ENCODE data around the gene APOA4. TPM values are rescaled to one million over a fixed set of nuclear protein-coding genes. Genes with fewer than 3 reads are reported as not detected.

Gene APOA4
- total RNA-seq, 4 donors from 2014 or later, result 0.26 to 0.40 TPM; not detected in 2

GRCh38 chr11:116826751-116827431 lies 3.8 kb upstream of the APOA4 start:
- Histone ChIP-seq H3K36me3 (no peaks in the 10 kb centered on the region), H3K4me3 (no peak overlapping the region), H3K27ac (replicated peaks in 1 of 4) (no peak overlapping the region), H3K27me3 (no peaks in the 10 kb centered on the region), H3K9me3 (no peaks in the 10 kb centered on the region), H3K4me1 (no peaks in the 10 kb centered on the region)
- TF ChIP-seq EP300 (IDR thresholded peaks at IDR 0.05) (no peak), POLR2AphosphoS5 (IDR thresholded peaks at IDR 0.05) (no peak), CTCF (IDR thresholded peaks at IDR 0.05) (no peak), POLR2A (IDR thresholded peaks at IDR 0.05; ENCODE audit: low read depth) (no peak)
- intact Hi-C loops (cut with DNase I), result no loop called here
- no peak for DNase-seq (ENCODE audit: extremely low spot score)
- WGBS, result 83% methylated on average over 3 of the region's 9 CpGs

- intact Hi-C loops (cut with DNase I), result no loop called here
- Histone ChIP-seq H3K36me3 (no peaks in the 10 kb centered on the region), H3K4me3 (no peak overlapping the region), H3K9me3 (no peaks in the 10 kb centered on the region), H3K27ac (replicated peaks in 1 of 4) (no peak overlapping the region), H3K4me1 (no peaks in the 10 kb centered on the region), H3K27me3 (no peaks in the 10 kb centered on the region)
- WGBS, result 86% methylated on average over 13 of the region's 22 CpGs
- DNase-seq (ENCODE audit: extremely low spot score), result no peak
- TF ChIP-seq EP300 (IDR thresholded peaks at IDR 0.05) (no peak), POLR2AphosphoS5 (IDR thresholded peaks at IDR 0.05) (no peak), POLR2A (IDR thresholded peaks at IDR 0.05; ENCODE audit: low read depth) (no peak), CTCF (IDR thresholded peaks at IDR 0.05) (no peak)
Measured at GRCh38 chr11:116825854-116826750, 3.0 kb upstream of the APOA4 start.

GRCh38 chr11:116825434-116825833 lies 2.3 kb upstream of the APOA4 start:
- DNase-seq (ENCODE audit: extremely low spot score), result no peak
- no peak overlapping the region for H3K4me3 ChIP-seq
- WGBS, result 79% methylated on average over 5 of the region's 5 CpGs
- no peak overlapping the region for H3K27ac ChIP-seq (replicated peaks in 1 of 4)
- H3K27me3 ChIP-seq, result no peaks in the 10 kb centered on the region
- H3K9me3 ChIP-seq, result no peaks in the 10 kb centered on the region
- TF ChIP-seq EP300 (IDR thresholded peaks at IDR 0.05) (no peak), CTCF (IDR thresholded peaks at IDR 0.05) (no peak), POLR2A (IDR thresholded peaks at IDR 0.05; ENCODE audit: low read depth) (no peak), POLR2AphosphoS5 (IDR thresholded peaks at IDR 0.05) (no peak)
- H3K4me1 ChIP-seq, result no peaks in the 10 kb centered on the region
- H3K36me3 ChIP-seq, result no peaks in the 10 kb centered on the region
- intact Hi-C loops (cut with DNase I), result no loop called here

- intact Hi-C loops (cut with DNase I), result no loop called here
- Histone ChIP-seq H3K27ac (replicated peaks in 1 of 4) (no peak overlapping the region), H3K4me3 (no peak overlapping the region), H3K9me3 (no peaks in the 10 kb centered on the region), H3K36me3 (no peaks in the 10 kb centered on the region), H3K4me1 (no peaks in the 10 kb centered on the region), H3K27me3 (no peaks in the 10 kb centered on the region)
- no peak for TF ChIP-seq CTCF (IDR thresholded peaks at IDR 0.05)
- no peak for TF ChIP-seq POLR2A (IDR thresholded peaks at IDR 0.05; ENCODE audit: low read depth)
- TF ChIP-seq EP300 (IDR thresholded peaks at IDR 0.05), result no peak
- TF ChIP-seq POLR2AphosphoS5 (IDR thresholded peaks at IDR 0.05), result no peak
- DNase-seq (ENCODE audit: extremely low spot score), result no peak
- 63% methylated on average over 4 of the region's 5 CpGs for WGBS
Measured at GRCh38 chr11:116822575-116822974, 529 bp downstream of the APOA4 start.
